Embryonic facial prominence (tissue), 1 donor: ENCODE measurements around the gene L3MBTL4.

Experiments used
- DNase-seq: peaks from one replicate; pipeline ENCODE4 v3.0.0-alpha.2; 2016; ENCODE audit errors: extremely low spot score

Gene L3MBTL4

DNA sequence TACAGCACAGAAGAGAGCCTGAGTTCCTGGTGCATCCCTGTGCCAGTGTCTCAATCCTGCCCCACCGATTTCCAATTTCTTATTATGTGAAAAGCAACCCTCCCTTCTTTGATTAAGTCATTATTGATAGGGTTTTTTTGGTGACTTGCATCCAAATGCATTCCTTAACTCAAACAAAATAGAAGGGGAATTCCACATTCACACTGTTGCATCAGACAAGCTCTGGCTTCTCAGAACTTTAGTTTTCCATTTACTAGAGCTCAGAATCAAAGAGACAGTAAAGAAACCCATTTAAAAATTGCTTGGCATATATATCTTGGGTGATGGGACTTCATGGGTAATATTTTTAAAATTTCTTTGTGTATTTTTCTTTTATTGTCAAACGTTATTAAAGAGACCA is 505.6 kb downstream of the L3MBTL4 start:
- no peak for DNase-seq
